Hematopoietic multipotent progenitor cell treated with erythropoietin and hydrocortisone succinate and interleukin-3 and kit ligand, for 4 days (in vitro differentiated cells): Measurements from ENCODE around the gene THADA.
A peak's percentile ranks its signal among the peaks of the same experiment; 100 is the strongest.
"Not testable (repeated sequence)": the region's sequence is repeated elsewhere in the genome, so short reads cannot be mapped to it uniquely, and the experiment has no call there.

Experiments
- DNase-seq: peaks from one replicate; pipeline ENCODE4 v3.0.0-alpha.2; 2015

THADA gene

DNA sequence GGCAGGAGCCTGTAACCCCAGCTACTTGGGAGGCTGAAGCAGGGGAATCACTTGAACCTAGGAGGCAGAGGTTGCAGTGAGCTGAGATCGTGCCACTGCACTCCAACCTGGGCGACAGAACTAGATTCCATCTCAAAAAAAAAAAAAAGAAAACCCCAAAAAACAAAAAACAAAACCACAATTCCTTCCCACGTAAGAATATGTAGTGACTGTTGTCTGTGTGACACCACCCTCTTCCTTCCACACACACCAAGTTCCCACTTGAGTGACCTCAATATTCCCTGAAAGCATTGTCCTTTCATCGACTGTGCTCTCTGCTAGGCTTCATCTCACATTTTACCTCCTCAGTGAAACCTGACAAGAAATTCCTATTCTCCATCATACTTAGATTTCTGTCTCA lies 8.8 kb upstream of the THADA start:
- DNase-seq, result no peak

DNA sequence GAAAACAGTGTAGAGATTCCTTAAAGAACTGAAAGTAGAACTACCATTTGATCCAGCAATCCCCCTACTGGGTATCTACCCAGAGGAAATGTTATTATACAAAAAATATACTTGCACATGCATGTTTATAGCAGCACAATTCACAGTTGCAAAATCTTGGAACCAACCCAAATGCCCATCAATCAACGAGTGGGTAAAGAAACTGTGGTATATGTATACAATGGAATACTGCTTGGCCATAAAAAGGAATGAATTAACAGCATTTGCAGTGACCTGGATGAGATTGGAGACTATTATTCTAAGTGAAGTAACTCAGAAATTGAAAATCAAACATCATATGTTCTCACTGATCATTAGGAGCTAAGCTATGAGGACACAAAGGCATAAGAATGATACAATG lies 4.8 kb upstream of the THADA start:
- DNase-seq, result not testable (repeated sequence)

DNA sequence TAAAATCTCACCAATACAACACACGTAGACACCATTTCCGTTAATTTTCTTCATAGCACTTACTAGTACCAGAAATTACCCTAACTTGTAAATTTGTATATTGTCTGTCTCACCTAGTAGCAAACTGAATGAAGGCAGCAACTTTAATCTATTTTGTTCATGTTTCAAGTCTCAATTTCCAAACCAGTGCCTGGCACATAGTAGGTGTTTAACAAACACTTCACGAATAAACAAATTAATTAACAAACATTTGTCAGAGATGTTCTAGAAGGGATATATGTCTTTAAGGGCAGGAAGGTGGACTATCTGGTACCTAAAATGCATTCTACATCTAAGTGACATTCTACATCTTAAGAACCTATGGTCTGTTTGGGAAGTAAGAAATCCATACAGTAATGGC lies 963 bp downstream of the THADA start:
- DNase-seq, result no peak

DNA sequence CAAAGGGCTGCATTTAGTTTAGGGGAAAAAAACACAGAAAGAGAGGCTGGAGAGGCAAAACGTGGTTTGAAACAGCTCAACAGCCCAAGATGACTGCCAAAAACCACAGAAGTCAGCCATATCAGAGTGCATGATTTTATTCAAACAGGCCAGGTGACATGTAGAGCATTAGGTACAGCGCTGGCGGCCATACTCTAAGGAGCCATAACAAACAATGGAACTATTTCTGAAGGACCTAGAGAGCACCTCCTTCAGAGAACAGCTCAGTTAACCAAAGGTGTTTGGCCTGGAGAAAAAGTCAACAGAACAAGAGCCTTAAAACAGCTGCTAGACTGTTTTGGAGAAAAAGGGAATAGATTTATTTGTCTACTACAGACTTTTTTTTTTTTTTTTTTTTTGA lies 2.6 kb downstream of the THADA start:
- DNase-seq, result no peak

DNA sequence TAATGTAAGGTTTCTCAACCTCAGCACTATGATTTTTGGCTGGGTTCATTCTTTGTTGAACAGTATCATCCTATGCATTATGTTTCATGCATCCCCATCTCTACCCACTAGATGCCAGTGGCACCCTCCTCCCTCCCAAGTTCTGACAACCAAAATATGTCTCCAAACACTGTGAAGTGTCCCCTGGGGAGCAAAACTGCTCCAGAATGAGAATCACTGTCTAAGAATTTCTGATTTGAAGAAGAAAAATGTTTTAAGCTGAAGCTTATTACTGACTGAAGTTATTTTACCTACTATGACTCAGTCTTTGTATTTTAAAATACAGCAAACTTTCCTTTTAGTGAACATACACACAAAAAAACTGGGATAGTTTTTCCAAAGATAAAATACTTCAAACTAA lies 3.4 kb downstream of the THADA start:
- DNase-seq, result peak; percentile 39

DNA sequence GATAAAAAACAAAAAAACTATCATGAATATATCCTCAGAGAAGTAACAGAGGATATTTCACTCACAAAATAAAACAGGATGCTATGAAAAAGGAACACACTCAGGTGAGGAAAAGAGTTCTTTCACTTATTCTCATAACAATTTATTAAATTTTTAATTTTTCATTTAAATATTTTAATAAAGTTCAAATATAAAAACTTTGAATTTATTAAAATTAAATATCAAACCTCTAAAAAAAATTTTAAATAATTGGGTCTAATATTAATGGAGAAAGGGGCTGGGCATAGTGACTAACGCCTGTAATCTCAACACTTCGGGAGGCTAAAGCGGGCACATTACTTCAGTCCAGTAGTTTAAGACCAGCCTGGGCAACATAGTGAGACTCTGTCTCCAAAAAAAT lies 10.1 kb downstream of the THADA start:
- DNase-seq, result no peak

DNA sequence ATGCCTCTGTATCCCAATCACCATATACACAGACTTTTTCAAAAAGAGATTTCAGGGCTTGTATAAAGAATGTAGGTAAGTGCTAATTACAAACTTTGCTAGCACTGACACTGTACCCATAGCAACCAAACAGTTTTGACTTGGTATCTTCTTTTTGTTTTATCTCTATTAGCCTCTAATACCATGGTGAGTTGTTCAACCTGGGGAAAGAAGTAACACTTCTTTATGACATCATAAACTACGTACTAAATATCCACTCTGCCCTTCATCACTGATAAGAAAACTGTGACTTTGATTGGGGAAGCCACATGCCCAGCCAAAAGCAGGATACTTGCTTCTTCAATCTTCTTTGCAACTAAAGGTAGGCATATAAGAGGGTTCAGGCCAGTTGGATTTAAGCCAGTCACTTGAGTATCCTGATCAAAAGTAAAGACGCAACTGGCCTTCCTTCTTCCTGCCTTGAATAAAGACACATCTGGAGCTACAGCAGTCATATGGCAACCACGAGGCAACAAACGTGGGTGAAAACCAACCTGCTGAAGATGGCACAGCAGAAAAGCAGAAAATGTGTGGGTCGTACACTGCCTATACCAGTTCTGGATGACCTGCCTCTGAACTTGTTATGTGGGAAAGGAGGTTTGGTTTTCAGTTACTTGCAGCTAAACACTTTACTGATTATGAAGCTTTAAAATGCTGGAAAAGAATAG lies 16.4 kb downstream of the THADA start:
- no peak for DNase-seq

DNA sequence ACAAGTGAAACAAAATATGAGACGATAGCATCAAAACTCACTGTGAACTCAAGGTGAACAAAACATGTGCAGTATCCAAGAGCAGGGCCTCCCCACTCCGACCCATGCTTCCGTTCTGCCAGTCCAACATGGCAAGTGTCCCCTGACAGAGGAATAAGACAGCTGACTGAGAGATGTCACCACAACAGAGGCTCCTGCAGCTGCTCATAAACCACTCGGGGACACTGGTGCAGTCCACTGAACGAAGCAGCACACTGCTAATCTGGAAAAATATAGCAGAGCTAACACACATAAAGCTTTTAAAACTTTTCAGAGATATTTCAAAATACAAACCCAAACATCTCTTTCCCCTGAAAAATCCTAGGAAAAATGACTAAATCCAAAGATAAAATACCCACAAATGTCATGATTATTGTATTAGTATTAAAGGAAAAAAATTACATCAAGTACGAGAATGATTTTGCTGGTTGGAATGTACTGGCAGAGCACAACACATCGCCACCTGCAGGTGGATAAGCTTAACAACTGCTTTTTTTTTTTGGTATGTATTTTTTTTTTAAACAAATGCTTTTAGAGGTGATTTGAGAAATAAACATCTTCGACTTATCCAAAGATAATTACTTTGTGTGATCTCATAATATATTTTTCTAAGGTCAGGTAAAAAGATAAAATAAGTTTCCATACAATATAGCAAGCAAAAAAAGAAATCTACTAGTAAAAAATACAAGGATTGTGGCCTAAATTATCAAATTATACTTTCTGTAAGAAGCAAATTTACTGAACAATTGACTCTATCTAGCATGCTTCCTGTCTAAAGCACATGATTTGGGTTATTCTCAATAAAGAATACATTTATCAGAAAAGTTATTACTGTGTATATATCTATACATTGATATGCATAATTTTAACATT lies 18.6 kb downstream of the THADA start:
- peak; percentile 85 for DNase-seq

DNA sequence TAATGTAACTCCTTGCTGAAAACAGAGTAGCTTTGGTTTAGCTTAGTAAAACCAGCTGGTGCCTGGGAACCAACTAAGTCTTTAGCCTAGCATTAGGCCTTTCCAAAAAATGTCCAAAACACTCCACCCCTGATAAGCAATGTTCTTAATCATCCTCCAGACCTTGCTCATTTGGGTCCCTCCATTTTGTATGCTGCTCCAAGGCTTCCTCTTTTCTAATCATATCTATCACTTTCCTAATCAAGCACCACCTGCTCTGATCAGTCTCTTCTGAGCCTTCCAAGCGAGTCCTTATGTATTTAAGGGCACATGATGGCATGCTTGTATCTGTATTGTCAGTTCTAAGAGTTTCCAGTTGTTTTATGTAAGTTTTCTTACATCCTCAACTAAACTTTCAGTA lies 23.6 kb downstream of the THADA start:
- DNase-seq, result peak; percentile 77

DNA sequence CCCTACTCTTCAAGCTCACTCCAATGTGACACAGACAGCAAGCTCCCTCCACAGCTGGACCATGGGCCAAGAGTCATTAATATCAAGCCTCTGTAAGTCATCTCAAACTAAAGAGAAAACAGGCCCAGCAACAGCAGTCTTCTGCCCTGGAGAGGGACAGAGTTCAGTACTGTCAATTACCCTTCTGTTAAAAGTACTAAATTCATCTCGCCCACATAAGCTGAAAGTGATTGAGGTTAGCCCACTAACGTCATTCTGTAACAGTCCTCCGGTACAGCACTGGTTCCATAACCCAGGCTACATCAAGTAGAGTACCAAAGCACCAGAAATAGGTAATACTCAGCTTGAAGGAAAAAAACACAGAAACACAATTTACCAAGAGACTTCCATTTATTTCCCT lies 25.9 kb downstream of the THADA start:
- DNase-seq, result no peak

DNA sequence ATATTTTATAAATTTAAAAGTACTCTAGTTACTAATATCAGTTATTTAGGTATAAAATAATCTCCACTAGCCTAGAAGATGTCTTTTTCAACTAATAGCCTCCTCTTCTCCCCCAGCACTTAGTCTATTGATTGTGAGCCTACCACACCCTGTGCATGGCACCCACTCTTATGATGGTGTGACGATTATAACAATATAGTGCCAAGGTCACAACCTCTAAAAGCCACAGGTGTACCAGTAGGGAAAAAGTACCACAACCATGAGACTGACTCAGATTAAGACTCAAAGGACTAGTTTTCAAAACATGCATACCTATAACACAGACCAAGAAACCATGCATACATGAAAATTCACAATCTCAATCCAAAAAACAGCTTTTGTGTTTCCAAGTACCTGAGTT lies 27.6 kb downstream of the THADA start:
- no peak for DNase-seq

DNA sequence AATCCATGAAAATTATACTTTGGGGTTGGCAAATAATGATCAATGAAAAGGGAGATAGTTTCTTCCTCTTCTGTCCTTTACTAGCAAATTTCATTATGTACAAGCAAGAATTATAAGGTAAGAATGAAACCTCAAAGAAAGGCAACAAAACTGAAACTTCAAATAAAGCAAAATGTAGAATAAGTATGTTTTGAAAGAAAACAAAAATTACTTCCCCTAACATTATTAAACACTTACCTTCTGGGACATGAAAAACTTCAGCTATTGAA lies 29.4 kb downstream of the THADA start:
- no peak for DNase-seq

DNA sequence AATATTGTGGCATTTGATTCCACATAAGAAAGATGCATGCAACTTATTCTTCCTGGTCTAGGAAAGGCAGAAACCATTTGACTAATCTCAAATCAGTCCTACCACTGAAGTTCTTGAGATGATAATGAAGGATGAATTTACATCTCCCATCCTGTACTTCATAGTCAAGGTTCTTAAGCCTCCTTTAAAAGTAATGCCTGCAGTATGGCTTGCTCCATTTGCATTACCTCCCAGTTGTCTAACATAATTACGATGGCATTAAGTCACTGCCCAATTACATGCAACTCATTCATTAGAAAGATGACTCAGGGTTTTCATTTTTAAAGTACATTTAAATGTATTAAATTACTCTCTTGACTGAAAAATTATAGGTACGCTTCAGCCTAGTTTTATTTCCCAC lies 32.2 kb downstream of the THADA start:
- DNase-seq, result no peak

DNA sequence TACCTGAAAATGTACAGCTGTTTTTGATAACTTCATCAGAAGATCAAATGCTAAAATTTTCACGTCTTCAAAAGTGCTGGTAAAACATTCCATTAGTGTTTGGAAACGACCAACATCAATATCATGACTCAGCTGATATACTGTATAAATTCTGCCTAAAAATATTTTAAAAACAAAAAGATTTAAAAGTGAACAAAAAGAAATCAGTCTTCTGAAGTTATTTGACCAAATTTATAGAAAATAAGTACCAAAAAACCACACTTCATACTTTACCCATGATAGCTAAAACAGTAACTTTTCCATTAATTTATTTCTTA lies 35.6 kb downstream of the THADA start:
- no peak for DNase-seq

DNA sequence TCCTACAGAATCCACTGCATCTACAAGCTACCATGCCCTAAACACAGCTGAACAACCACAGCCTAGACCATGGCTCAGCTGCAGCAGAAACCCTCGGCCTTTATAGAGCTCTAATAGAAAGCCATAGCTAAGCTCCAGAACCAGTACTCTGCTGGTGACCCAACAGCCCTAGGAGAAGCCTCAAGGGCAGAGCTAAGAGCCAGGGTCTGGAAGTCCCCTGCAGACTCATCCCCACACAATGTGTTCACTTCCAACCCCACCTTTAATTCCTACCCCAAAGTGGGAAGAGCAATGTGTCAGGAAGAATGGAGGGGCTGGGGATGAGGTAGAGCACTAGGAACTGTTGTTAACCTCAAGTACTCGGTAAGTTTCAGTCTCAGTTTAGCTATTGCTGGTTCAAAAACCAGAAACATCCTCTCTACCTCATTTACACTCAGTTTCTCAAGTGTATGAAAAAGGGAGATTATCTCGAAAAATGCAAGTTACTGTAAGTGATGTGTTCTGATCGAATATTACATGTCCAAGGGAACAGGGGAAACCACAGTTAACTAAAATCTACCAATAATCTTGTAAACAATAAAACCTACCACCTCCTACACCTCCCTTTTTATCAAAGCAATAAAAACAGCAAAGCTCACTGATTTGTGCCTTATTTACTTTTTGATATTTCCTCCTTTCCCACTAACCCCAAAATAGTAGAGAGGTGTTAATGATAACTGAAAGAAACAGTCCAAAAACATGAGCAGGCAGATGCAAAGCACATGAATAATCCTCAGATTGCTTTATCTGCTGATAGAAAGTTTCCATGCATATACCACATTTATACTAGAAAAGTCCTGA lies 36.2 kb downstream of the THADA start:
- no peak for DNase-seq

DNA sequence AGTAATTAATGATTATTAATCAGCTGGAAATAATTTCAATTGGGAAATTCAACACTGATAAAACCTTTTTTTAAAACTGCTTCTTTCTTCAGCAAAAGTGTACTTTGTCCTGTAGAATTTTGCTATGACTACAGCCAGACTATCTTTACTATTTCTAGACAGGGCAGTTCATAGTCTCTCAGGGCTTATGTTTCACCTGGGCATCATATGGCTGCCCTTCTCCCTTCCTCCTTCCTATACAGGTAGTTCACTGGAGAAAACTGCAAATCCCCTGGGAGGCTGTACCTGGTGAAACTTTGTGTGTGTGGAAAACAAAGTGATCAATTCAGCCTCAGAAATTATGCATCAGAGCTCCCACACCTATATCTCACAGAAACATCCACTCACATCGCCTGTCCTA lies 38.6 kb downstream of the THADA start:
- DNase-seq, result no peak

DNA sequence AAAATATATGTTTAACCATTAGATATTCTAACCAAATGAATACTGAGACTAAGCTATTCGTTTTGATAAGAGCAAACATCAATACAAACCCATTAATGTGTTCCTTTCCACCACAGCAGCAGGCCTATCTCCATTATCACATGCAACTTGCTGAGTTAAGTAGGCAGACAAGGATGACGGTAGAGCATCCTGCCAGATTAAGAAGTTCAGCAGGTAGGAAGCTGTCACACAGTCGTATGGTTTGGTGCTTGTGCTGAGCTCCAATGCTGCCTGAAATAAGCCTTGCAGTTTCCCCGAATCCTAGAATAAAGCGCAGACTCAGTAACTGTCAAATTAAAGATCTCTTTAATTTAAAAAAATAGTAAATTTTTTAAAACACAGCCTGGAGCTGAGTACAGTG lies 39.6 kb downstream of the THADA start:
- no peak for DNase-seq

DNA sequence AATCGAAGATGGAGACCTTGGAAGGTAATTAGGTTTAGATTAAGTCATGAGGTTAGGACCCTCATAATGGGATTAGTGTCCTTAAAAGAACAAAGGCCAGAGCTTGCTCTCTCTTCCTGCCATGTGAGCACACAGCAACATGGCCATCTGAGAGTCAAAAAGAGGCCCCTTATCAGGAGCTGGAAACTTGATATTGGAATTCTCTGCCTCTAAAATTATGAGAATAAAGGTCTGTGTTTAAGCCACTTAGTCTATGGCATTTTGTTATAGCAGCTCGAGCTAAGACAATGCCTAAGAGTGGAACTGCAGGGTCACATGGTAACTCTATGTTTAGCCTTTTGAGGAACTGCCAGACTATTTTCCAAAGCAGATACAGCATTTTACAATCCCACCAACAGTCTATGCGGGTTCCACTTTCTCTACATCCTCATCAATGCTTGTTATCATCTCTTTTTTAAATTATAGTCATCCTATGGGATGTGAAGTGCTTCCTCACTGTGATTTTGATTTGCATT lies 42.4 kb downstream of the THADA start:
- DNase-seq, result no peak

DNA sequence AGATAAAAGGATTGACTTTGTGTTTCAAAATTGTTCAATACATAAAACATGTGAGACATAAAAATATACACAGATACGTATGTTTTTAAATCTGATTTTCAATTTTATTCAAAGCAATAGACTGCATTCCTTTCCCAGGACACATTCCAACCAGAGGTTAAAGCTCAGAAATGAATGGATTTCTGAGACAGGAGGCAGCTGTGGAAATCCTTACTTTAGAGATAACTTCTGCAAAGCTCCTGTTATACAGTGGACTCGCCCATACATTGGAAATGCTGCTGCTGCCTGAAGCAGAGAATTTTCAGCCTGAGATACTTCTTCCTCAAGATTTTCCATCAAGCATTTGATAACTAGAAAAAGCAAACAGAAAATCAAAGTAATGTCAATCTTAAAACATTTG lies 43.8 kb downstream of the THADA start:
- DNase-seq, result no peak

DNA sequence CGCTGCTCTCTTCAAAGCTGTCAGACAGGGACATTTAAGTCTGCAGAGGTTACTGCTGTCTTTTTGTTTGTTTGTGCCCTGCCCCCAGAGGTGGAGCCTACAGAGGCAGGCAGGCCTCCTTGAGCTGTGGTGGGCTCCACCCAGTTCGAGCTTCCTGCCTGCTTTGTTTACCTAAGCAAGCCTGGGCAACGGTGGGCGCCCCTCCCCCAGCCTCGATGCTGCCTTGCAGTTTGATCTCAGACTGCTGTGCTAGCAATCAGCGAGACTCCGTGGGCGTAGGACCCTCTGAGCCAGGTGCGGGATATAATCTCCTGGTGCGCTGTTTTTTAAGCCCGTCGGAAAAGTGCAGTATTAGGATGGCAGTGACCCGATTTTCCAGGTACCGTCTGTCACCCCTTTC lies 47.5 kb downstream of the THADA start:
- not testable (repeated sequence) for DNase-seq

DNA sequence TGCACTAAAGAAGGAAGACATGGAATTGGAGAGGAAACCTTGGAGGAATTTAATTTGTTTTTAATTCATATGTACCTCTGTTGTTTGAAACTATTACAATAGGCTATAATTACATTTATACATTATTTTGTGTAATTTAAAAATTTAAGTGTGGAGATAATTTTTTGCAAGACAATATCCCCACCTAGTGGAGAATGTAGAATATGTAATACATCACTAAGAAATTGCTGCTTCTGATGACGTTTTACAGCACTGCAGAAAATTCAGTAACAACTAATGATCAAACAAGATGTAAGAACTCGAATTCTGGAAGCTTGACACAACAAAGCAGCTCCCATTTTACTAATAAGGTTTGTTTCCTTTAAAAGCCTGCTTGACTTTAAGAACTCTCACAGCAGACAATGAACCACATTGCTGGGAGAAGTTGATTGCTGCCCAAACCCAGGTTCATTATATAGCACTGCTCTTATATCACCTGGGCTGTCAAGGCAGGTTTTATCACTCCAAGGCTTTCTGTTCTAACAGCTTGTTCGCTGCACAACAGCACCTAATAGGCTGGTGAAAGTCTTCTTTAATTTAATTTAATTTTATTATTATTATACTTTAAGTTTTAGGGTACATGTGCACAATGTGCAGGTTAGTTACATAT lies 53.4 kb downstream of the THADA start:
- peak; percentile 85 for DNase-seq

DNA sequence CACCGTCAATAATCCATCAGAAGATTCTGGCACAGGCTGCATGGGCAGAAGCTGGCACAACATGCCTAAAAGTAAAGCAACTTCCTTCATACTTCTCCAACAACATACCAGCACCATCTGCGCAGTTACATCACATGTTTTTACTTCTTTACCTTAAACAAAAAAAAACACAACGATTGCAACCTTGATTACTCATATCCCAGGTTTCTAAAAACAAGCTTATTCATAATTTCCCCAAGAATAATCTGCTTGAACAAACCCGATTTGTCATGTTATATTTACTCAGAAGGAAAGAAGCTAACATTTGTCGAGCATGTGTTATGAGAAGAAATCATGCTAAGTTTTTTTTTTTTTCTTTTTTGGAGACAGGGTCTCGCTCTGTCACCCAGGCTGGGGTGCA lies 54.7 kb downstream of the THADA start:
- DNase-seq, result no peak
